Epithelial cell of esophagus (primary cell): Measurements from ENCODE around the gene ADAMTS2.

Experiments
- DNase-seq: peaks from one replicate; pipeline ENCODE4 v3.0.0; 2010; ENCODE audit warnings: low read depth
- H3K4me3 ChIP-seq: 2 replicates; pipeline ENCODE4 v1.5.1; 2011; ENCODE audit warnings: mild to moderate bottlenecking, low read length, control low read depth
- CTCF ChIP-seq: IDR thresholded peaks from 2 replicates; pipeline ENCODE4 v1.5.1; 2011; ENCODE audit warnings: low read depth, mild to moderate bottlenecking, low read length, control low read depth, inconsistent platforms; ENCODE audit not compliant: insufficient read depth; ENCODE audit errors: missing control alignments

The ADAMTS2 gene

GRCh38 chr5:179215576-179215975 is 129.7 kb downstream of the ADAMTS2 start:
- no peak for TF ChIP-seq CTCF
- no peak for DNase-seq
- no peak overlapping the region for H3K4me3 ChIP-seq

- TF ChIP-seq CTCF = no peak
Measured at GRCh38 chr5:179214678-179215077, 130.6 kb downstream of the ADAMTS2 start.

GRCh38 chr5:179212870-179213269 is 132.4 kb downstream of the ADAMTS2 start:
- no peak for DNase-seq
- TF ChIP-seq CTCF = no peak
- H3K4me3 ChIP-seq = no peak overlapping the region

More at GRCh38 chr5:179214678-179215077, 130.6 kb downstream of the ADAMTS2 start:
- H3K4me3 ChIP-seq = no peak overlapping the region
- DNase-seq = no peak

- H3K4me3 ChIP-seq = no peak overlapping the region
- no peak for DNase-seq
- TF ChIP-seq CTCF = no peak
Measured at GRCh38 chr5:179211631-179212030, 133.6 kb downstream of the ADAMTS2 start.

- H3K4me3 ChIP-seq = no peak overlapping the region
- DNase-seq = no peak
- TF ChIP-seq CTCF = no peak
Measured at GRCh38 chr5:179211068-179211467, 134.2 kb downstream of the ADAMTS2 start.

- H3K4me3 ChIP-seq = no peak overlapping the region
- no peak for TF ChIP-seq CTCF
- no peak for DNase-seq
Measured at GRCh38 chr5:179210478-179210877, 134.8 kb downstream of the ADAMTS2 start.

GRCh38 chr5:179209359-179210150 is 135.7 kb downstream of the ADAMTS2 start:
- DNase-seq = no peak
- no peak for TF ChIP-seq CTCF
- H3K4me3 ChIP-seq = no peak overlapping the region
